Astrocyte of the spinal cord (primary cell): ENCODE data around the gene HMCN1.

ENCODE experiments used
- DNase-seq: peaks from one replicate; pipeline ENCODE4 v3.0.0; 2011; ENCODE audit warnings: low read depth, low spot score
- H3K4me3 ChIP-seq: 2 replicates; pipeline ENCODE4 v1.5.1; 2011; ENCODE audit warnings: low read depth, mild to moderate bottlenecking, low read length, moderate library complexity
- in situ Hi-C: cut with HindIII; loops from 2 replicates; pipeline ENCODE4 v1.10.0; 2017; ENCODE audit warnings: low sequenced_read_pairs
- TF ChIP-seq, protein P1 (sequence below): IDR thresholded peaks from 2 replicates; pipeline ENCODE4 v1.5.1; 2012; ENCODE audit warnings: low read depth, mild to moderate bottlenecking, low read length, inconsistent platforms

Gene HMCN1

DNA sequence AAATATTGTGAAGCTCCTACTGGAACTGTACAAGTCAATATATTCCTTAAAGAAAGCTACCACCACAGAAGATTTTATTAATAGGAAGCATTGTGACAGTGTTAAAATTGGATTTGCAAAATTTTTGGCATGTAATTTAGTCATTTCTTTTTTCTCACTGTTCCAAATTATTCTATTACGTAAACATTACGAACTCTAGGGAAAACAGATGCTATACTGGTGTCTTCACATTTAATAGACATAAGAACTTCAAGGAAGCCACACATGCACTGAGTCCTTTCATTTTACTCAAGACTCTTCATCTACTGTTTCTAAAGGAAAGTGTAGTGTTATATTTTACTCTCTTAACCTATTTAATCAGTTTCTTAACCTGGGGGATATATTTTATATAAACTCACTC lies 135.4 kb downstream of the HMCN1 start:
- TF ChIP-seq, protein P1, sequence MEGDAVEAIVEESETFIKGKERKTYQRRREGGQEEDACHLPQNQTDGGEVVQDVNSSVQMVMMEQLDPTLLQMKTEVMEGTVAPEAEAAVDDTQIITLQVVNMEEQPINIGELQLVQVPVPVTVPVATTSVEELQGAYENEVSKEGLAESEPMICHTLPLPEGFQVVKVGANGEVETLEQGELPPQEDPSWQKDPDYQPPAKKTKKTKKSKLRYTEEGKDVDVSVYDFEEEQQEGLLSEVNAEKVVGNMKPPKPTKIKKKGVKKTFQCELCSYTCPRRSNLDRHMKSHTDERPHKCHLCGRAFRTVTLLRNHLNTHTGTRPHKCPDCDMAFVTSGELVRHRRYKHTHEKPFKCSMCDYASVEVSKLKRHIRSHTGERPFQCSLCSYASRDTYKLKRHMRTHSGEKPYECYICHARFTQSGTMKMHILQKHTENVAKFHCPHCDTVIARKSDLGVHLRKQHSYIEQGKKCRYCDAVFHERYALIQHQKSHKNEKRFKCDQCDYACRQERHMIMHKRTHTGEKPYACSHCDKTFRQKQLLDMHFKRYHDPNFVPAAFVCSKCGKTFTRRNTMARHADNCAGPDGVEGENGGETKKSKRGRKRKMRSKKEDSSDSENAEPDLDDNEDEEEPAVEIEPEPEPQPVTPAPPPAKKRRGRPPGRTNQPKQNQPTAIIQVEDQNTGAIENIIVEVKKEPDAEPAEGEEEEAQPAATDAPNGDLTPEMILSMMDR, result no peak
- DNase-seq, result no peak
- in situ Hi-C loops, result no loop called here
- no peak overlapping the region for H3K4me3 ChIP-seq

DNA sequence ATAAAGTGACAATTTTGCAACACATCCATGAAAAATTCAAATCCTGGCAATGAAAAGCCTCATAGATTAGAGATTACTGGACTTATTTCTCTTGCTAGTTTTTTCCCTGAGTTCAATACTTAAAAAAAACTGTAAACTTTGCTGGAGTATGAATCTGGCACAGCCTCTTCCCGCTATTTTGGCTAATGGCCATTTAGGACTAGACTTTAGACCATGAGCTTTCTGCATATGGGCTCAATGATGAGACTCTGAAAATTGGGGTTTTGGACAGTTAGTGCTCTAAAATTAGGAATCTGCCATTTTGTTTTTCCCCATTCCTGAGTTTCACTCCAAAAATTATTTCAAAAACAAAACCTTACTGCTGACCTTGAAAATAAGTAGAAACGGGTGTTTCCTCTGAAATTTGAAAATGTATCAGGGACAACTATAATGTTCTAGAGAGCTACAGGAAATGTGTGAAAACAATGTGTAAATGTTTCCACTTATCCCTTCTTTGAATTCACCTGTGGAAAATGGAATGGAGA lies 137.5 kb downstream of the HMCN1 start:
- TF ChIP-seq, protein P1, result no peak
- in situ Hi-C loops, result no loop called here
- no peak overlapping the region for H3K4me3 ChIP-seq
- DNase-seq, result no peak

DNA sequence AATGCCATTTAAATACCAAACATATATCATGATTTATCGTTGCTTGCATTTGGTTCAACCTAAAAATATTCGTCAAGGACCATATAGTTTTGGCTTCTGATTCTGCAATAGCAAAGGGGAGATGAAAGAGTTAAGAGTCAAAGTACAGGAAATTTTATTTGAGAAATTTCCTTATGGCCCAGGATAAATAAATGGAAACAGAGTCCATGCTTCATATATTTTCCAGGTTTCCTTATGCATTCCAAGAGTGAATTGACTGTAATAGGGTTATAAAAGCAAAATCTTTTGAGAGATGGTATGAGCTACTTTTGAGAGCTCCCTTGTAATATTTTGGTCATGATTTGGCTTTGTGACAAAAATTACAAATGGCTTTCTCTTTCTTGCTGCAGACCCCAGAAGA lies 140.1 kb downstream of the HMCN1 start:
- in situ Hi-C loops, result no loop called here
- TF ChIP-seq, protein P1, result no peak
- H3K4me3 ChIP-seq, result no peak overlapping the region
- no peak for DNase-seq

DNA sequence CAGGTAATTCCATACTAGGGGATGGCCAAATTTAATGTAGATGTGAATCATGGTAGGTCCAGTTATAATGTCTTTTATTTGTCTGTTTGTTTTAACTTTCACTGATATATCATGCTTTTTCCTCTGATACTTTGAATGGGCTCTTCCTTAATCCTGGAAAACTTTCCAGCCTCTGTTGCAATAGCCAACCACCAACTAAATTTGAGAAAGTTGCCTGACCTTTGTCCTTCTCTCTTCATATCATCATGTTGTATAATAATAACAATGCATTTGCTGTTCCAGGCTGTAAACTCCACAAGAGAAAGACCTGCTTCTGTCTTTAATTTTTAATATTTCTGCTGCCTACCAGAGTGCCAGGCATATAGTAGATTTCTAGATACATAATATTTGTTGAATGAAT lies 146.1 kb downstream of the HMCN1 start:
- in situ Hi-C loops, result no loop called here

DNA sequence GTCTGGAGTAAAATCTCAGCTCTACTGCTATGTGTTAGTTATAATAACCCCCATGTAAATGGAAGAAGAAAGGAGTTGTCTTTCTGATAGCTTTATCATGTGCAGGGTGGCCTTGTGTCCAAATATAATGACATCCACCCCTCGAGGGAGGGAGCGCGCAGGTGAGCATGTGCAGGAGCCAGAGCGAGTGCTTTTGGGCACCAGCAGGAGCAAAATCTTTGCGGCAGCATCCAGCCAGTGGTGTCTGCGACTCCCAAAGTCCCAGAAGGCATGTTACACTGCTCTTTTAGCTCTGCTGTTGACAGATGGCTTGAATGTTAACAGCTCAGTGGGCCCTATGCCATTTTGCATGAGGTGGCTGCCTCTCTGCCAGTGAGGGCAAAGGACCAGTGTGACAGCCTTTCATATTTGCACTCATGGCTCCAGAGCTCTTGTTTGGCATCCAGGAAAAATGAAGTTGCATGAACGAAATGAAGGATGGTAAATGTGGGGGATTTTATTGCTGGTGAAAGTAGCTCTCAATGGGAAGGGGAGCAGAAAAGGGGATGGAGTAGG lies 146.7 kb downstream of the HMCN1 start:
- in situ Hi-C loops, result no loop called here
- DNase-seq, result no peak
- TF ChIP-seq, protein P1, result no peak
- no peak overlapping the region for H3K4me3 ChIP-seq

More for the DNA sequence above, 146.1 kb downstream of the HMCN1 start:
- TF ChIP-seq, protein P1, result no peak
- no peak overlapping the region for H3K4me3 ChIP-seq
- DNase-seq, result no peak

DNA sequence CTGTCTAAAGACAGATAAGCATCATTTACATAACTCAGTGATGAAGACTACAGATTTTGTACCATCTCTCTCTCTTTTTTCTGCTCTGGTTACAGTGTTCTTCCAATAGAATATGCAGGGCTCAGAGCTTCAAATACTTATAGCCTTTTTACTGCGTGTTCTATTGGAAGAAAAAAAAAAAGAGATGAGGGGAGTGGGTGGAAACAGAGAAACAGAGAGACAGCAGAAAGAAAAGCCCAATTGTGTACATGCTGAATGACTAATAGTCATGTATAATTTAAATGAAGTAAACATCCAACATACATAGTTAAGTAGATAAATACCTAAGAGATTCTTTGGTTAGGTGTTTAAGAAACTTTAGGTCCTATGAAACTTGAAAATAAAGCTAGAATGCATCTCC lies 151.9 kb downstream of the HMCN1 start:
- in situ Hi-C loops, result no loop called here
- no peak overlapping the region for H3K4me3 ChIP-seq
- DNase-seq, result no peak
- TF ChIP-seq, protein P1, result no peak
